NCI-H2171 (cell line): ENCODE measurements around the gene HNRNPM.
A peak's percentile ranks its signal among the peaks of the same experiment; 100 is the strongest.
"Not testable (repeated sequence)": the region's sequence is repeated elsewhere in the genome, so short reads cannot be mapped to it uniquely, and the experiment has no call there.

Source experiments
- DNase-seq: peaks from one replicate; lab custom pipeline; 2025; lab: John Stamatoyannopoulos, UW

Gene HNRNPM

DNA sequence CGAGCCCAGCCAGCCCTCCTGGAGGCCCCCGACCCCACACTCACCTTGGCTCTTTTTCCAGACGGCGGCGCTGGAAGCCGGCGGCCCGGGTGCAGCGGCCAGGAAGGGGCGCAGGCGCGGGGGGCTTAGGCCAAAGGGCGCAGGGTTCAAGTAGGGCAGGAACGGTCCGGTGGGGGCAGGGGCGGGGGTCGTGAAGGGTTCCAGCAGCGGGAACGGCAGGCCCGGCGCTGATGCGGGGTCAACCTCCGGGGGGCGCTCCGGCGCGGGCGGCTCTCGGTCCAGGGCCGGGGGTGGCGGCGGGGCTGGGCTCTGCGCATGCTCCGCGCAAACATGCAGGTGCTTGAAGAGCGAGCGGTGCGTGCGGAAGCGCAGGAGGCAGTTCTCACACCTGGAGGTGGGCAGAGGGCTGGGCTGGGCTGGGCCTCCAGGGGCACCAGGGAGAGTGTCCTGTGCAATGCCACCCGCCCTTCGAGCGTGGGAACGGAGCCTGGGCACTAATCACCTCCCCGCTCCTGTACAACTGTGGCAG is 66.9 kb downstream of the HNRNPM start:
- DNase-seq = no peak

- no peak for DNase-seq
Observed at GRCh38 chr19:8512115-8512967, 67.6 kb downstream of the HNRNPM start.

DNA sequence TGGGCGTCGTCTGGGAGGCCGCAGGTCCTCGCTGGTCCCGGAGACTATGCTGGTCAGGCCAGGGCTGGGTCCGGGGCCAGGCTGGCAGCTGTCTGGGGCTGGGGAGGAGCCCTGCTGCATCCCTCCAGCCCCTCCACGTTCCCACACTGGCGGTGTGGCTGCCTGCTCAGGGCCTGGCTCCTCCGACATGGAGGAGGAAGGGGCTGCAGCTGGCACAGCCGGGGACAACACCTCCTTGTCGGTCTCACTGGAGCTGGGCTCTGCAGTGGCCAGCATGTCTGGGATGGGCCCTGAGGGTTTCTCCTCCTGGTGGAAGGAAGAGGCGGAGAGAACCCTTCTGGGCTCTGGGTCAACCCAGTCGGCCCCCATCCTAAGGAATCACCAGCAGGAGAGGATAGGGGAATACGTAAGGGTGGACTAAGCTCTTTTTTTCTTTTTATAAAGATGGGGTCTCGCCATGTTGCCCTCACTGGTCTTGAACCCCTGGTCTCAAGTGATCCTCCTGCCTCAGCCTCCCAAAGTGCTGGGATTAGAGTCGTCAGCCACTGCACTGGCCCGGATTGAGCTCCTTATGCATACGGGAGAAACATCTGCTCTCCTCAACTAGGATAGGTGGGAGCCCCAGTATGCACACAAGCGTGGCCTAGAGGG is 68.4 kb downstream of the HNRNPM start:
- DNase-seq = no peak

- peak; percentile 95 for DNase-seq
Observed at GRCh38 chr19:8513687-8514504, 69.1 kb downstream of the HNRNPM start, which contains the start of gene ZNF414. ZNF414 (minus strand) TSS chr19:8514167; CDS start chr19:8514046, 121 bp downstream.

DNA sequence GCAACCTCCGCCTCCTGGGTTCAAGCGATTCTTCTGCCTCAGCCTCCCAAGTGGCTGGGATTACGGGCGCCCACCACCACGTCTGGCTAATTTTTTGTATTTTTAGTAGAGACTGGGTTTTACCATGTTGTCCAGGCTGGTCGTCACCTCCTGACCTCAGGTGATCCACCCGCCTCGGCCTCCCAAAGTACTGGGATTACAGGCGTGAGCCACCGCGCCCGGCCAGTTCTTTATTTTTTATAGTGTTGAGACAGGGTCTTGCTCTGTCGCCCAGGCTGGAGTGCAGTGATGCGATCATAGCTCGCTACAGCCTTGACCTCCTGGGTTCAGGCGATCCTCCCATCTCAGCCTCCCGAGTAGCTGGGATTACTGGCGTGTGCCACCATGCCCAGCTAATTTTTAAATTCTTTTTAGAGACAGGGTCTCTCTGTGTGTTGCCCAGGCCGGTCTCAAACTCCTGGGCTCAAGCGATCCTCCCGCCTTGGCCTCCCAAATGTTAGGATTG is 69.8 kb downstream of the HNRNPM start:
- DNase-seq = not testable (repeated sequence)

DNA sequence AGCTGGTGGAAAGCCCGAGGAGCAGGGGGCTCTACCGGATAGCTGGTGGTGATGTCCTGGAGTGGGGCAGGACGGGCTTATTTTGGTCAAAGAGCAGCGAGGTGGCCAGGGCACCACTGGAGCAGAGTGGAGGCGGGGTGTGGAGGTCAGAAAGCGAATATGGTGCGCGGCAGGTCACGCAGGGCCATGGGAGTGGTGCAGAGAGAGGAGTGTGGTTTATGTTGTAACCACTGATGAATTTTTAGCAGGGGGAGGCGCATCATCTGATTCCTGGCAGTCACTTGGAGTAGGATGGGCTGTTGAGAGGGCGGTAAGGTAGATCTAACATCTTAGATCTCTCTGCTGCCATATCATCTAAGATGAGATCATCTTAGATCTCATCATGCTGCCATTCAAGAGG is 70.5 kb downstream of the HNRNPM start:
- DNase-seq = no peak

DNA sequence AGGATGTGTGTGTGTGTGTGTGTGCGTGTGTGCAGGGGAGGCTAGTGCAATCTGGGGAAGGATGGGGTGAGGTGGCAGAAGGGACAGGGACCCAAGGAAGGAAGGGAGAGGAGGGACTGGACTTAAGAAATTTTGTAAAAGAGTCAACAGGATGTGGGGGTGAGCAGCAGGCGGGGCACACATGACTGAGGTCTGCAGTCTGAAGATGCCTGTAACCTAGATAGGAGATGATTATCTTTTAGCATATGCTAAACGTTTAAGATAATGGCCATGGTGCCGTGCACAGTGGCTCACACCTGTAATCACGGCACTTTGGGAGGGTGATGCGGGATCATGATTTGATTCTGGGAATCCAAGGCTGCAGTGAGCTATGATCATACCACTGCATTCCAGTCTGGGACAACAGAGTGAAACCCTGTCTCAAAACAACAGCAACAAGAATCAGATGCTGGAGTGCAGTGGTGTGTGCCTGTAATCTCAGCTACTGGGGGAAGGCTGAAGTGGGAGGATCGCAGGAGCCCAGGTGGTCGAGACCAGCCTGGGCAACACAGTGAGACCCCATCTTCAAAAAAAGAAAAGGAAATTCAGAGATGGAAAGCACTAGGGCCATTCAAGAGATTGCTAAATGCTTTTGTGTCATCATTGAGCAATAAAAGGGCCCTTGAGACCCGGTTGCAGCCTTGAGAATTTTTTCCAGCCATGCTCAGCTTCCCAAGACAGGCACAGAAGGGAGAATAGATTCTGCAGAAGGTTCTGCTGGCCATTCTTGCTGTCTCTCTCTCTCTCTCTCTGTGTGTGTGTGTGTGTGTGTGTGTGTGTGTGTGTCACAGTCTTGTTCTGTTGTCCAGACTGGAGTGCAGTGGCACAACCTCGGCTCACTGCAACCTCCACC is 73.0 kb downstream of the HNRNPM start:
- no peak for DNase-seq

DNA sequence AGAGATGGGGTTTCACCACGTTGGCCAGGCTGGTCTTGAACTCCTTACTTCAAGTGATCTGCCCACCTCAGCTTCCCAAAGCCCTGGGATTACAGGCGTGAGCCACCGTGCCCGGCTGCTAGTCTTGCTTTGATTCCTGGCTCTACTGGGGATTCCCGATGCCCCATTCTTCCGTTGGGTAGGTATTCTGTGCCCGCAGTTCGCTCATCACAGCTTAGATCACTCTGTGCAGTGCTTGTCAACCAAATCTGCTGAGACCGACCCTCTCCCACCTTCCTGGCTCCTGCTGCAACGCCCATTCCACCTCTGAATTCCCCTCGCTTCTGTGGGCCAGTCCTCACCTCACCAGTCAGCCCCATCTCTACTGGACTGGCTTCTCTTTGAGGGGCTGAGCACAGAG is 73.8 kb downstream of the HNRNPM start:
- no peak for DNase-seq

GRCh38 chr19:8519388-8519787 is 74.6 kb downstream of the HNRNPM start:
- no peak for DNase-seq

DNA sequence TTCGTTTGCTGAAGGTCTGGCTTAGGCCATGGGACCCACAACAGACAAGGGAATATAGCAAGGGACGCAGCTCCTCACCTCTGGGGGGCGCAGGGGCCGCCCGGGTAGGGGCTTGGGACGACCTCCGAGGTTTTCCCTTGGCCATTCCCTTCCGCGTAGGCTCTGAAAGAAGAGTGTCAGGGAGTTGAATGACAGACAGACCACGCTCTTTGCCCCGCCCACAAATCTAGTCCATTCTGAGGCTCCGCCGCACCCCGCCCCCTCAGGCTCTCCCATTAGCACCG is 80.6 kb downstream of the HNRNPM start:
- DNase-seq = no peak

DNA sequence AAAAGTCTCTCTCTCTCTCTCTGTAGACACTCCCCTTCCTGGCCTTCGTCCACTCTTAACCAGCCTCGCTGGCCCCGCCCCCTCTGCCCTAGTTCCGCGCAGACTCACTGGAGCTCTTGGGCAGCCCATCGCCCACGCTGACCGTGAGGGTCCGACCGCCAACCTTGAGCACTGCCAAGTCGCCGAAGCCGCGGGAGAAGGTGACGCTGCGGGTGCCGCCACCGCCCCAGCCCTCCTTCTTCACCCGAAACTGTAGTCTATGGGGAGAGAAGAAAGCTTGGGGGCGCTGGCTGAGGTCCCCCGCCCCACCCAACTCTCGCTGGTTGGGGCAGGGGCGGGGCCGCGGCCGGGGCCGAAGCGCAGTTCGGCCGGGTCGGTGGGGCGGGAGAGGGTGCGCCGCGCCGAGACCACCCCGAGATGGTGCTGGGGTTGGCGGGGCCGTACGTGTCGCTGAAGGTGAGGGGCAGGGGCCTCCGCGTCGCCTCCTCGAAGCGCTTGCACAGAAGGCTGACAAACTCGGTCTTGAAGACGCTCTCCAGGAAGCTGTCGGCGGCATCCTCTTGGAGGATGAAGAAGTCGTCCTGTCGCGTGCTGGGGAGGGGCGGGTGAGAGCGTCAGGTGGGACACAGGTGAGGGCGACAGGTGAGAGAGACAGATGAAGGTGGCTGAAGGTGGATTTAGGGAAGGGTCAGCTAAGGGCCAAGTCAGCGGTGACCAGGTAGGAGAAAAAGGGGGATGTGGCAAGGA is 81.7 kb downstream of the HNRNPM start:
- DNase-seq = peak; percentile 69

DNA sequence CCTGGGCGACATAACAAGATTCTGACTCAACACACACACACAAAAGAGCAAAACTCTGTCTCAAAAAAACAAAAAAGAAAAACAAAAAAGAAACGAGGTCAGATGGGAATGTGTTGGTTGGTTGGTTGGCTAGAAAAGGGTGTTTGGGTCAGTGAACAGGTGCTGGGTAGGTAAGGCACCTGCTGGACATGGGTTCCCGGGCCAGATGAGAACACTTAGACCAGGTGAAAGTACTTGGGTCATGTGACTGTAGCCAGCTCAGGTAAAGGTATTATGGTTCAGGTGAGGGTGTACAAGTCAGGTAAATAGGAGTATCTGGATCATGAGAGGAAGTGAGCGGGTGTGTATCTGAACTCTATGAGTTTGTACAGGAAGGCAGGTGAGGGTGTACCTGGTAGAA is 83.7 kb downstream of the HNRNPM start:
- no peak for DNase-seq

- DNase-seq = no peak
Observed at GRCh38 chr19:8529369-8530006, 84.7 kb downstream of the HNRNPM start.

DNA sequence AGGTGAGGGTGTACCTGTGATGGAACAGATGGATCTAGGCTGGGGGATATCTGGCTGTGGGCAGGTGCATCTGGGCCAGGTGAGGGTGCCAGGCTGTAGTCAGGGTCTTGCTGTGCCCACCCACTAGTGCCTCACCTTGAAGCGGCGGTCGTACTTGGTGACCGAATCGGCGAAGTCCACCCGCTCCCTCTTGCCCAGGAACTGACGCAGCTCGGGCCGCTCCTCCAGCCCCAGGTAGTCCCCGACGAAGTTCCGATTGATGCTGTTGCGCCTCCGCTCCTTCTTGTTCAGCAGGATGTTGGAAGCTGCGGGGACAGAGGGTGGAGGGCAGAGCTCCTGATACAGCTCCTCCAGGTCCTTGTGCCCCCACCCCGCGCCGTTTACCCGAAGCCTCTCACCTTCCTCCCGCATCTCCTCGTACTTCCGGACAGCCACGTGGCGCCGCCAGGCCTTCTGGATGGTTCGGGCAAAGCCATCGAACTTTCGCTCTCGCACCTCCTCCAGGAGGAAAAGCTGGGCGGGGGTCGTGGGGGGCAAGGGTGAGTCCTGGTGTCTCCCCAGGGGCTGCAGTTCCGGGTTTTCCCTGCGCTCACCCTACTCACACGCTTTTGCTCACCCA is 85.4 kb downstream of the HNRNPM start:
- DNase-seq = no peak

- no peak for DNase-seq
Observed at GRCh38 chr19:8531470-8531869, 86.7 kb downstream of the HNRNPM start.

DNA sequence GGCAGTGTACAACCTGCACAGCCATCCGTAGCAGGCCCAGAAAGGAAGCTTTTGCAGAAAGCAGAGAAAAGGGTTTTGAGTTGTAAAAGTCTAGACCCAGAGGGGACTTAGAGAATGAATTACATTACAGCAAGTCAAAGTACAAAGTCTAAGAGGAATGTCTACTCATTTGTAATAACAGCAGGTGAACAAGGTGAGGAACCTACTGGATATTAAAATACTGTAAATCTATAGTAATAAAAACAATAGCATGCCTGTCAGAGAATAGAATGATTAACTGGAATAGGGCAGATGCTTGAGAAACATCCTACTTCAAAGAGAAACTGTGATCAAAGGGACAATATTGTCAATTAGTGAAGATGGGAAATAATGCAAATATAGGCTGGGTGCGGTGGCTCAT is 87.5 kb downstream of the HNRNPM start:
- DNase-seq = no peak

- DNase-seq = no peak
Observed at GRCh38 chr19:8536282-8536681, 91.5 kb downstream of the HNRNPM start.

DNA sequence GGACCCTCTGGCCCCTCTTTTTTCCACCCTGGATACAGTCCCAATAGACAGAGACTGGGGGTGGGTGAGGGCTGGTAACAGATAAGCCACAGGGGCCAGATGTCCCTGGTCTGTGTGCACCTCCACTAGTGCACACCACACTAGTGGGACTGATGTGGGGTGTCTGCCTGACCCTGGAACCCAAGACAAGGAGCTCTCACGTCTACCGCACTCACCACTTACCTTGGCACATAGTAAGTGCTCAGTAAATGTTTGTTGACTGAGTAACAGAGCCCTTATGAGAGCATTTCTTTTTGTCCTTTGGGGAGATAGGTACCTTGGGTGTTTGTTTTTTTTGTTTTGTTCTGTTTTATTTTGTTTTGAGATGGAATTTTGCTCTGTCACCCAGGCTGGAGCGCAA is 92.3 kb downstream of the HNRNPM start:
- DNase-seq = no peak
